HG02798 (cell line): Measurements from ENCODE around the gene AKR7A2.
A peak's percentile ranks its signal among the peaks of the same experiment; 100 is the strongest.

Experiments
- ATAC-seq: cut with Tn5 transposase; IDR thresholded peaks from one replicate; pipeline ENCODE4 v1.9.1; 2021; ENCODE audit warnings: mild to moderate bottlenecking; ENCODE audit not compliant: unreplicated experiment, poor library complexity

Gene AKR7A2

GRCh38 chr1:19311931-19312781, at the start of gene AKR7A2, which contains the start of gene SLC66A1:
Gene AKR7A2, minus strand, starts transcription at chr1:19312144. Its CDS starts 20 bp downstream, at chr1:19312124.
Gene SLC66A1, plus strand, starts transcription at chr1:19312326. Its CDS starts 5,352 bp downstream, at chr1:19317678.
- peak; percentile 86 for ATAC-seq

- no peak for ATAC-seq
These were observed 49.1 kb upstream of the AKR7A2 start for GRCh38 chr1:19360843-19361610.

DNA sequence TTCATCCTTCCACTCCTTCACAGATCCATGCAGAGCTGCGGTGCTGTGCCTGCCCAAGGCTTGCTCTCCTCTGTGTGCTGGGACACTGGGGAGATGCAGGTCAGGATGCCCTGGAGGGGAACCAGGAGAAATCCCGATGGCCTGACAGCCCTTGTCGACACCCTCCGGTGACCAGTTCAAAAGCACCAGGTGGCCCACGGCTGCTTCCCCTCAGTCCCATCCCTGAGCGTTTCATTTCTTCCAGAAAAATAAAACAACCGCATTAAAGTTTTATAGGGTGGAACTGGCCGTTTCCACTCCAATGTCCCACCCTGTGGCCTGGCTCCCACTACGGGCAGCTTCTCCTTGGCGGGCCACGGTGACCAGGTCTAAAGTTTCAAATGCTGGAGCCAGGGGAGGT, 48.5 kb upstream of the AKR7A2 start:
- ATAC-seq: no peak

GRCh38 chr1:19360016-19360415, 48.1 kb upstream of the AKR7A2 start:
- ATAC-seq: no peak

- no peak for ATAC-seq
These were observed 47.4 kb upstream of the AKR7A2 start for GRCh38 chr1:19359357-19359756.

DNA sequence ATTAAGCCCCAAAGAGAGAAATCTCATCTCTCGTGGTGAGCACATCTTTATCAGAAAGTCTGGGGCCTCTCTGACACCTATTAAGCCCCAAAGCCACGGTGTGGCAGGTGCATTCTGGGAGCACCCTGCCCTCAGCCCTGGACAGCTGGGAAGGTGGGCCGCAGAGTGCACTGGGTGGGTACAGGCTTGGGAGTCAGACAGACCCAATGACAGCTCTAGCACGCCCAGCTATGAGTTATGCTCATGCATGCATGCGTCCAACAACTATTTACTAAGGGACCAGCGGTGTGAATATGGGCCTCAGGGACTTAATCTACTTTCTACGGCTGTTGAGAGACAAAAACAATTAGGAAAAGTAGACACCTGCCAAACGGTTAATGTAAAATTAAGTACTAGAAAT, 46.8 kb upstream of the AKR7A2 start:
- ATAC-seq: no peak

- ATAC-seq: no peak
These were observed 45.5 kb upstream of the AKR7A2 start for GRCh38 chr1:19357299-19357986.

- no peak for ATAC-seq
These were observed 44.3 kb upstream of the AKR7A2 start for GRCh38 chr1:19356266-19356665.

- ATAC-seq: no peak
These were observed 42.6 kb upstream of the AKR7A2 start for GRCh38 chr1:19354531-19354981.

DNA sequence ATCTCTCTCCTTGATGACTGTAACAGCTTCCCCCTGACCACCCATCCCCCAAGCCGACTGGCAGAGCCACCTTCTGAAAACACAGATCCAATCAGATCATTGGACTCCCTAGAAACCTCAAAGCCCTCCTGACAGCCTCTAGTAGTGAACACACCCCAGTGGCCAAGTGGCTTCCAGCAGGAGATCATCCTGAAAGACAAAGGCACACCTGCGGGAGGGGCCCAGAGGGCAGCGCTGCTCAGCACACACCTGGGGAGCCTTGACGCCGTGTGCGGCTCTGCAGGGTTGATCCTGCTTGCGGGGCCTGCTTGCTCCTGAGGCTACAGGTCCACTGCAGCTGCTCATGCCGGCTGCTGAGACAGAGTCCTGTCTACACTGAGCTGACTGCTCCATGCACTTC, 41.7 kb upstream of the AKR7A2 start:
- ATAC-seq: no peak

- ATAC-seq: no peak
These were observed 40.9 kb upstream of the AKR7A2 start for GRCh38 chr1:19352839-19353238.

DNA sequence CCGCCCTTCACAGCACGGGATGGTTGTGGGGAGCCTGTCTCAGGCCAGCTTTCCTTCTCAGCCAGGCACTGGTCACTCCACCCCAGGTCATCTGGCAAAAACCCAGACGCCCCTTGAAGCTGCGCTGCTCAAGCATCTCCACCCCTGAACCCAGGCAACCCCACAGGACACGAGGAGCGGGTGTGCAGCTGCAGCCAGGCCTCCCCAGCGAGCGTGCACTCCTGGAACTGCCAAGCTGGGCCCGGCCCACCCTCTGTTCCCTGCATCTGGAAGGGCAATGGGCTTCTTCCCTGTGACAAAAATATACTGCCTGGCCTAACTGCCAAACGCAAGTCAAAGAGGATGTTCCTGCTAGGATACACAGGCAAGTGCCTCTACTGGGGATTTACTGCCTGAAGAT, 39.9 kb upstream of the AKR7A2 start:
- no peak for ATAC-seq

- ATAC-seq: no peak
These were observed 38.6 kb upstream of the AKR7A2 start for GRCh38 chr1:19350566-19350965.

- ATAC-seq: no peak
These were observed 38.1 kb upstream of the AKR7A2 start for GRCh38 chr1:19349999-19350398.

GRCh38 chr1:19348441-19349198, 36.7 kb upstream of the AKR7A2 start:
- no peak for ATAC-seq

DNA sequence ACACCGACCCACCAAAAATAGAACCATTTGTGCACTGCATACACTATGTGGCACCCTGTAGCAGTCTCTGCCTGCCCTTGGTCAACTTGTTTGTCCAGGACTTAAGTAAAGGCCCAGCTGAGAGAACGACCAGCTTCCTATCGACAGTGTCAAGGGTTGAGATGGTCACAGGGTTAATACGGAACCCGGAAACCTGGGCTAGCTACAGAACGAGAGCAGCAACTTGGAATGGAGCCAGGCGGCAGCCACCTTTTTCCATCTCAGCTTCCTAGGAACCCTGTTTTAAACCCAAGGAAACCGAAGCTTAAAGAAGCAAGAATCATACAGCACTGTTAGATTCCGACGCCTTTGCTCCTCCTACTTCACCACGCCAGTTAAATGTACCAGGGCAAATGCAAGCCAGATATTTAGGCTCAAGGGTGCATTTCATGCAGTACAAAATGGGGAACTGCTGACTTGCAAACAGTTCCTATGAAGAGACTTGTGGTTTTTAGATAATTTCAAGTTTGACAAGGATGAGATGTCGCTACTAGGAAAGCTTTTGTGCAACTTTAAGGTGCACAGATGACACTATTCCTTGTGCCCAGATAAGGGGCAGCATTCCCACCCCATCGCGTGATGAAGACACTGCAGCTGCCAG, 35.7 kb upstream of the AKR7A2 start:
- no peak for ATAC-seq

- ATAC-seq: no peak
These were observed 34.1 kb upstream of the AKR7A2 start for GRCh38 chr1:19346026-19346425.

GRCh38 chr1:19345391-19345790, 33.4 kb upstream of the AKR7A2 start:
- ATAC-seq: no peak

DNA sequence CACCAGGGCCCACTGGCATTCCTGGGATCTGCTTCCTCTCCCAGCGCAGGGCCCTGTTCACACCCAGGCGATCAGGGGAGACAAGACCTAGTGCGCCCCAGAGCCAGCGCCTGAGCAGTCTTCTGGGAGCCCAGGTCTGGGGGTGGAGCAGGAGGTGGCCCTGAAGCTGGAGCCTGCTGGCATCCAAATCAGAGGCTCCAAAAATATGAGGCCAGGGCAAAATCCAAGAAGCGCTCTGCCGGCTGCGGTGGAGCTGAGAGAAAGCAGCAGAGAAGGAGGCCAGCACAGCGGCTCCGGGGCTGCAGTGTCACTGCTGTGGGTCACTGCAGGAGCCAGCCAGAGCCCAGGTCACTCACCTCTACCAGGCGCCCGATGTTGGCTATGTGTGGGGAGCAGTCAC, 32.9 kb upstream of the AKR7A2 start:
- ATAC-seq: no peak
